GM12873 (cell line): Measurements from ENCODE around the gene RAD51B.

Experiments used
- CTCF ChIP-seq: IDR thresholded peaks from 2 replicates; pipeline ENCODE4 v1.5.1; 2012; ENCODE audit warnings: low read depth, mild to moderate bottlenecking, moderate library complexity, low read length, control low read depth; ENCODE audit not compliant: insufficient read depth; ENCODE audit errors: missing control alignments

The RAD51B gene

GRCh38 chr14:68471964-68472508 is 652.5 kb downstream of the RAD51B start:
- TF ChIP-seq CTCF: no peak

- TF ChIP-seq CTCF: no peak
These were observed 653.5 kb downstream of the RAD51B start for GRCh38 chr14:68473069-68473468.

GRCh38 chr14:68473794-68474193 is 654.2 kb downstream of the RAD51B start:
- TF ChIP-seq CTCF: no peak

- no peak for TF ChIP-seq CTCF
These were observed 655.2 kb downstream of the RAD51B start for GRCh38 chr14:68474741-68475140.

DNA sequence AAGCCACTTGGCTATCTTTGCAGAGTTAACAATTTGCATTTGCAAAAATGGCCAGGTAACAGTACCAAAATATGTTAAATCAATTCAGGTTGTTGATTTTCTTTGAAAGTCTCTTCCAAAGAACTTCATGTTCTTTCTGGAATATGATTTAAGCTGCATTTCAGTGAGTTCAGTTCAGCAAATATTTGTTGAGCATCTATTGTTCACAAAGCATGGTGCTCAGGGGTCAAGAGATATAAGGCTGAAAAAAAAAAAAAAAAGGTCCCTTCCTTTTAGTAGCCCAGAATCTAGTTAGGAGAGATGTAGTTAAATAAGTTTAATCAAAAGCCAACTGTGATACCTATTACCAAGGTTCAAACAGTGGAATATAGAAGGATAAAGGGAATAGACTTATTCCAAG is 656.2 kb downstream of the RAD51B start:
- TF ChIP-seq CTCF: no peak

DNA sequence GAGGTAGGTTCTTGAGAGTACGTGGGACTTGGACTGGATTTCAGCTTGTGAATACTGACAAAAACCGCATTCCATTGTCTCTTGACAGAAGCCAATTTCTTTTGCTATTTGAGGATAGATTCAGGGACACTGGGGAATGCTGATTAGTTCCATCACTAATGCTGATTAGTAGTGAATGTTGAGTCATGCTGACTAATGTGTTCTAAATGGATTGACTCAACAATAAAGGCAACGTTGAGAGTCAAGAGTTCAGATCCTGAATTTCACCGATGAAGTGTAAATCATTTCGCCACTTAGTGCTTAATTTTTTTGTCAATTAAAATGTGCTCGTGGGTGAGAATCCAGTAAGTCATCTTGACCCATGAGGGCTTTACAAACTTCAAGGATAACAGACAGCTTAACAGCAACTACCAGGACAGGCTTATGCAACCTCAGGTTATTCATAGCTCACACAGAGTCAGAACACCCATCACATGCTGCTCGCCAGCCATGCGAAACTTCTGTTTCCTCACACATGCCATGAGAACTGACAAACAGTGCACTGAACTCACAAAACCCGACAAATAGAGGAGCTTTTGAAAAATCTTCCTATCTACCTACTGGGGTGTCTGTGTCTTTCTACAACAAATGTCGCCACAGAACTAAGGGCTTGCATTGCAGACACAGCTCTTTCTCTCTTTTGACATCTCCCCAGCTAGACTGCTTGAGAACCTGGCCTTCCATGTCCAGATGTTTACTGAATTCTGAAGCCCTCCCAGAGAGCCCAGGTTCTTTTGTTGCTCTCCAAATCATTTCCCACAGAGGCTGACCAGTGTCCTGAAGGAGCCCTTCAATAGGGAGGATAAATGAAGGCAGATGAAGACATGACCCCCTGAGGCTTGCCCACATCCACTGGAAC is 656.9 kb downstream of the RAD51B start:
- no peak for TF ChIP-seq CTCF

GRCh38 chr14:68477110-68477455 is 657.5 kb downstream of the RAD51B start:
- TF ChIP-seq CTCF: no peak
